ENCODE data around the gene CTNNA3. TPM values are rescaled to one million over a fixed set of nuclear protein-coding genes. Genes with fewer than 3 reads are reported as not detected.

The CTNNA3 gene
- total and polyA plus RNA-seq, 2 donors (not counting 3 experiments of a cell fraction or from before 2014, with no cell fraction given) = not detected

DNA sequence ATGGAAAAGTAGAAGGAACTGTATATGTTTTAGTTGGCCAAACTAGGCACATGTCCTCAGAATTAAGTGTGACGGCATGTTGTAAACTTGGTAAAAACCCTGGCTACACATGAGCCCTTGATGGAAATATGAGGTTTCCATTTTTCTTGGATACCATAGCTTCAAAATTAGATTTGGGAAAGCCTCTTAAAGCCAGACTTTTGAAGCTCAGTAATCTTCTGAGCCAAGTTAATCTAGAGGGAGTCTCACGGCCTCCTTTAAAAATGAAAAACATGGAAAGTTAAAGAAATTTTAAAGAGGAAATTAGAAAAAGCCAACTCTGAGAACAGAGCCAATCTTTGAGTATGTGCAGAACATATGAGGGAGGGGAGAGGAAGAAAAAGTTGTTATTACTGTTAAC, 376.0 kb downstream of the CTNNA3 start:
- H4K20me1 ChIP-seq (replicated peaks; ENCODE audit: control insufficient read depth, extremely low read depth, insufficient read depth, low read length) = no peaks in the 10 kb centered on the region
- TF ChIP-seq MYC (IDR thresholded peaks at IDR 0.05; ENCODE audit: low read depth, low read length) (no peak), GATA2 (IDR thresholded peaks at IDR 0.05; ENCODE audit: insufficient read depth, insufficient read length, low read depth, low read length) (no peak), JUN (IDR thresholded peaks at IDR 0.05; ENCODE audit: borderline replicate concordance, insufficient read depth, insufficient read length, low read depth) (no peak), EZH2 (IDR thresholded peaks at IDR 0.05; ENCODE audit: borderline replicate concordance, low read depth, low read length, severe bottlenecking) (no peak), FOS (IDR thresholded peaks at IDR 0.05; ENCODE audit: borderline replicate concordance, insufficient read depth, low read length) (no peak), POLR2A (IDR thresholded peaks at IDR 0.05; ENCODE audit: low read depth, low read length) (no peak), POLR2AphosphoS5 (IDR thresholded peaks at IDR 0.05; ENCODE audit: insufficient read depth, low read depth, low read length) (no peak)
- TF ChIP-seq, protein P1, sequence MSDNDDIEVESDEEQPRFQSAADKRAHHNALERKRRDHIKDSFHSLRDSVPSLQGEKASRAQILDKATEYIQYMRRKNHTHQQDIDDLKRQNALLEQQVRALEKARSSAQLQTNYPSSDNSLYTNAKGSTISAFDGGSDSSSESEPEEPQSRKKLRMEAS (IDR thresholded peaks at IDR 0.05; ENCODE audit: insufficient read depth, insufficient read length) = no peak
- TF ChIP-seq, protein P2, sequence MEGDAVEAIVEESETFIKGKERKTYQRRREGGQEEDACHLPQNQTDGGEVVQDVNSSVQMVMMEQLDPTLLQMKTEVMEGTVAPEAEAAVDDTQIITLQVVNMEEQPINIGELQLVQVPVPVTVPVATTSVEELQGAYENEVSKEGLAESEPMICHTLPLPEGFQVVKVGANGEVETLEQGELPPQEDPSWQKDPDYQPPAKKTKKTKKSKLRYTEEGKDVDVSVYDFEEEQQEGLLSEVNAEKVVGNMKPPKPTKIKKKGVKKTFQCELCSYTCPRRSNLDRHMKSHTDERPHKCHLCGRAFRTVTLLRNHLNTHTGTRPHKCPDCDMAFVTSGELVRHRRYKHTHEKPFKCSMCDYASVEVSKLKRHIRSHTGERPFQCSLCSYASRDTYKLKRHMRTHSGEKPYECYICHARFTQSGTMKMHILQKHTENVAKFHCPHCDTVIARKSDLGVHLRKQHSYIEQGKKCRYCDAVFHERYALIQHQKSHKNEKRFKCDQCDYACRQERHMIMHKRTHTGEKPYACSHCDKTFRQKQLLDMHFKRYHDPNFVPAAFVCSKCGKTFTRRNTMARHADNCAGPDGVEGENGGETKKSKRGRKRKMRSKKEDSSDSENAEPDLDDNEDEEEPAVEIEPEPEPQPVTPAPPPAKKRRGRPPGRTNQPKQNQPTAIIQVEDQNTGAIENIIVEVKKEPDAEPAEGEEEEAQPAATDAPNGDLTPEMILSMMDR (IDR thresholded peaks at IDR 0.05; ENCODE audit: extremely low read depth in 1 of 2, insufficient read depth in 1 of 2, low read depth in 1 of 2, low read length in 2 of 2) = no peak
- no peak overlapping the region for H3K4me2 ChIP-seq (ENCODE audit: insufficient read depth, low read length)
- dilution Hi-C loops (cut with MboI; ENCODE audit: extremely low pct_ligation_motif_present, low sequenced_read_pairs) = no loop called here
- H3K36me3 ChIP-seq (ENCODE audit: control insufficient read depth in 2 of 2, extremely low read depth in 1 of 2, insufficient read depth in 2 of 2, low read length in 2 of 2) = no peaks in the 10 kb centered on the region
- no TSS peak for BruUV-seq (replicated peaks)
- no peaks in the 10 kb centered on the region for H3K9me1 ChIP-seq (replicated peaks; ENCODE audit: control insufficient read depth, extremely low read depth, insufficient read depth, low read length)
- H3K27ac ChIP-seq (ENCODE audit: insufficient read depth, low read depth, low read length) = no peak overlapping the region
- no peak overlapping the region for H2AFZ ChIP-seq (ENCODE audit: low read depth, low read length)
- H3K9ac ChIP-seq (replicated peaks; ENCODE audit: extremely low read depth, insufficient read depth, low read length) = no peak overlapping the region
- H3K79me2 ChIP-seq (ENCODE audit: control insufficient read depth, insufficient read depth, low read length) = no peaks in the 10 kb centered on the region
- POLR2A ChIA-PET = no interaction called here
- DNase-seq (ENCODE audit: low read depth, low spot score) (no peak), FAIRE-seq (no peak)
- intact Hi-C loops (cut with micrococcal nuclease) = no loop called here
- no peaks in the 10 kb centered on the region for H3K27me3 ChIP-seq (ENCODE audit: control insufficient read depth in 2 of 2, insufficient read depth in 2 of 2, low read length in 2 of 2)
- no peaks in the 10 kb centered on the region for H3K4me1 ChIP-seq (ENCODE audit: control insufficient read depth, extremely low read depth, insufficient read depth, low read length)
- H3K9me3 ChIP-seq (replicated peaks; ENCODE audit: control insufficient read depth, insufficient read depth, low read length) = no peaks in the 10 kb centered on the region
- no peak overlapping the region for H3K4me3 ChIP-seq (replicated peaks in 1 of 3; ENCODE audit: insufficient read depth in 1 of 3, low read depth in 1 of 3, low read length in 3 of 3)
- CTCF ChIA-PET = interaction anchor here (0.9 kb wide), 1 partner anchor 14 kb away, joined by 4 read pairs; no protein-coding TSS in a partner anchor
